ENCODE measurements around the gene FUOM.
A peak's percentile ranks its signal among the peaks of the same experiment; 100 is the strongest.

Gene FUOM

GRCh38 chr10:133349577-133350011 is 8.2 kb downstream of the FUOM start:
- DNase-seq: no peak

DNA sequence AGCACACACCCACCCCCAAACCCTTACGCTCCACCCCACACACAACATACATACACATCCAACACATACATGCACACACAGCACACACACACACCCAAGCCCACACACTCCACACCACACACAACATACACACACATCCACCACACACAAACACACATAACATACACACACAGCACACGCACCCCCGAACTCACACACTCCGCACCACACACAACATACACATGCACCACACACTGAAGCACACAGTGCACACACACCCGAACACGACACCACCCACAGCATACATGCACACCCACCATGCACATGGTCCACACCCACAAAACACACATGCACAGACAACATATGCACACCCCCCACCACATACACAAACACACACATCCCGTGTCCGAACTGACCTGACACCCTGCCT is 8.7 kb downstream of the FUOM start:
- DNase-seq: no peak

DNA sequence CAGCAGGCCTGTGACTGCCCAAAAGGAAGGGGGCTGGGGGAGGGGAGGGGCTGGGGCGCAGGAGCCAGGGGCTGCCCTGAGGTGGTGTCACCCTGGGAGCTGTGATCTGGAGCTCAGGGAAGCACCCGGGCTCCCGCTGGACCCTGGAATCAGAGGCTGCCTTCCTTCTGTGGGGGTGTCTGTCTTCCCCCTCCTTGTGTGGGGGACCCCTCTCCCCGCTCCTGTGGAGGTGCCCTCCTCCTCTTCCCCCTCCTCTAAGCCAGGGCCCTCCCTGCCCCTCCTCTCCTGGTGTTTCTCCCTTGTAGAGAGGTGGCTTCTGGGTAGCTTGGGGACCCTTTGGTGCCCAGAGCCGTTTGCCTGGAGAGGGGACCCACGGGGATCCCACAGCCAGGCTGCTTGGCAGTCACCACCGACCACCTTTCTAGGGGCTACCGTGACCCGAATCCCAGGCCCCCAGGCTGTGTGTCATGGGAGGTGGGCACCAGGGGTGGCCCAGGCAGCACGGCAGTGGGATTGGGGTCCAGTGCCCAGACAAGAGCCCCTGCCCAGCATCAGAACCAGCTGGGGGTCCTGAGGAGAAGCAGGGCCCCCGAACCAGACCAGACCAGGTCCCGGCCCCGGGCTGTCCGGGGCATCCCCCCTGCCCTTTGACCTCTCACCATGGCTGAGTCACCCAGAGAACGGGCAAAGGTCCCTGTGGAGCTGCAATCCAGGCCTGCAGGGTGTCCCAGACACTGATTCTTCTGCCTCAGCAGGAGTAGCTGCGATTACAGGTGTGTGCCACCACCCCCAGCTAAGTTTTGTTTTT is 9.9 kb downstream of the FUOM start:
- DNase-seq: no peak

DNA sequence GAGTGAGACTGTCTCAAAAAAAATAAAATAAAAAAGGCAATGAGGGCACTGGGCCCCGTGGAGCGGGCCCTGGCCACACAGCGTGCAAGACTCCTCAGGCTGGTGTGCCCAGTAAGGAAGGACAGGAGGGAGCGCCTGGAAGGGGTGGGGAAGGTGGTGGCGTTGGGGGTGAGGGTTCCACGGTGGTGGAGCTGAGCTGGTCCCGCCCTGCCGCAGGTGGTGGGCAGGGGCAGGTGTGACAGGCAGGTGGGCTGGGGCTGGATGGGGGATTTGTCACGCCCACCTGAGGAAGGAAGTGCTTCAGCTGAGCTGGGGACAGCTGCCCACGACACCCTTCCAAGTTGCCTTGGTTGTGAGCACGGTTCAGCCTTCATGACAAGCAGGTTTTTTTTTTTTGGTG is 11.4 kb downstream of the FUOM start:
- DNase-seq: no peak

- no peak for DNase-seq
These were observed 13.6 kb downstream of the FUOM start for GRCh38 chr10:133344236-133344635.

DNA sequence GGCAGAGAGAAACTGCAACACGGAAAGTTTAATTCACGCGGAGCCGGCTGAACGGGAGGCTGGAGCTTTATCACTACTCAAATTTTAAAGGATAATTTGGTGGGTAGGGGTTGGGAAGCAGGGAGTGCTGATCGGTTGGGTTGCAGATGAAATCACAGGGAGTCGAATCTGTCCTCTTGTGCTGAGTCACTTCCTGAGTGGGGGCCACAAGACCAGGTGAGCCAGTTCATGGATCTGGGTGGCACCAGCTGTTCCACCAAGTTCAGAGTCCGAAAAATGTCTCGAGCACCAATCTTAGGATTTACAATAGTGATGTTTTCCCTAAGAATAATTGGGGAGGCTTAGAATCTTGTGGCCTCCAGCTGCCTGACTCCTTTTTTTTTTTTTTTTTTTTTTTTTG is 14.3 kb downstream of the FUOM start:
- DNase-seq: no peak

DNA sequence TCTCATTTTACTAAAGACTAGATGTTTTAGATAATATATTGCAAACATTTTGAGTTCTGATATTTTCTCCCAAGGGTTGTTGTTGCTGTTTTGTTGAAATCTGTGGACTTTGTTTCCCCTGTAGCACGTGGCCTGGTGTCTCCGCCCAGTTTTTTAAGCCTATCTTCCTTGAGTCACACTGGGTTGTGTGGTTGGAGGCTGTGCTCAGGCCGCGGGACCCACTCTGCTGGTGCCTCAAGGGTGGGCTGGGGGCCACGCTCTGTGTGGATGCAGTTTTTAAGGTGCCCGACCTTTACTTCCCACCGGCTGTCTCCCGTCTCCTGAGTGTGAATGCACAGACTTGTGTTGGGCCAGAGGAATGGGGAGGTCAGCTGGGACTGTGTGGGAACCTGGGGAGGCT is 14.9 kb downstream of the FUOM start:
- no peak for DNase-seq

- DNase-seq: no peak
These were observed 15.8 kb downstream of the FUOM start for GRCh38 chr10:133341983-133342382.

DNA sequence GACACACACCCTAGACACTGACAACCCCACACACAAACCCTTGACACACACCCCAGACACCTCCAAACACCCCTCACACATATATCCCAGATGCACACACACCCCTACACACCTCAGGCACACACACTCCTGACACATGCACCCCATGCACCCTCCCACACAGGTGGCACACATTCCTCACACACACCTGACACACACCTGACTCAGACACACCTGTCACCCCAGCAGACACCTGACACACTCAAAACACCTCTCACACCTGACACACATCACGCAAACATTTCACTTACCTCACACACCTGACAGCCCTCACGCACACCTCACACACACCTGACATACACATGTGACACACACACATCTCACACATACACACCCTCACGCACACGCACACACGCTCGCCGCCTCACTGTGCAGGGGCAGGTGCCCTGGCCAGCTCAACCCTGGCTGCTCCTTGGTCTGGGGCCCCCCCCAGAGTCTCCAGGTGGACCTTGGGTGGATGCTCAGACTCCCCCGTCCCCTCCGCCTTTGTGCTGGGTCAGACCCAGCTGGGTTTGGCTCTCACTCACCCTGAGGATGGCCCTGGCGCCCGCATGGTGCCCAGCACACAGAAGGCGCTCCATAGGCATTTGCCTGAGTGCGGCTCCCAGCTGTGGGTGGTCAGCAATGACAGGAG is 18.0 kb downstream of the FUOM start:
- DNase-seq: no peak

DNA sequence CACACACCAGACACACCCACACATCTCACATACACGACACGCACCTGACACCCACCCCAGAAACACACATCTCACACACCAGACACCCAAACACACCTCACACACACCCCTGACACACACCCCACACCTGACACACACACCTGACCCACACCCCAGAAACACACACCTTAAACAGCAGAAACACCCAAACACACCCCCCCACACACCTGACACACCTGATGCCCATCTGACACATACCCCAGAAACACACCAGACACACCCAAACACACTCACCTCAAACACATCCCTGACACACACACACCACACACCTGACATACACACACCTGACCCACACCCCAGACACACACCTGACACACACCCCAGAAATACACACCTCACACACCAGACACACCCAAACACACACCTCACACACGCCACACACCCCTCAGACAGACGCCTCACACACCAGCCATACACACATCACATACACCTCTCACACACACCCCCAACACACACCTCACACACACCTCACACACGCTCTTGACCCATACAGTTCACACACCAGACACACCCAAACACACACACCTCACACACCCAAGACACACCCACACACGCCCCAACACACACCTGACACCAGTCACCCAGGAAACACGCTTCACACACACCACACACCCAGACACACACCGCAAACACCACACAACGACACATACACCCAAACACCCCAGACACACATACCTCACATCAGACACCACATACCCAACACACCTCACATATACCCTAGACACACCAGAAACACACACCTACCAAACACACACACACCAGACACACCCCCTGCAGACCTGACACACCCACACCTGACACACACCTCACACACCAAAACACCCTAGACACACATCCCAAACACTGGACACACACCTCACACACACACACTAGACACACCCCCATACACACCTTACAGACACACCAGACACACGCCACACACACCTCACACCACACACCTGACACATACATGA is 19.4 kb downstream of the FUOM start:
- no peak for DNase-seq

GRCh38 chr10:133337370-133337725 is 20.5 kb downstream of the FUOM start:
- DNase-seq: no peak

DNA sequence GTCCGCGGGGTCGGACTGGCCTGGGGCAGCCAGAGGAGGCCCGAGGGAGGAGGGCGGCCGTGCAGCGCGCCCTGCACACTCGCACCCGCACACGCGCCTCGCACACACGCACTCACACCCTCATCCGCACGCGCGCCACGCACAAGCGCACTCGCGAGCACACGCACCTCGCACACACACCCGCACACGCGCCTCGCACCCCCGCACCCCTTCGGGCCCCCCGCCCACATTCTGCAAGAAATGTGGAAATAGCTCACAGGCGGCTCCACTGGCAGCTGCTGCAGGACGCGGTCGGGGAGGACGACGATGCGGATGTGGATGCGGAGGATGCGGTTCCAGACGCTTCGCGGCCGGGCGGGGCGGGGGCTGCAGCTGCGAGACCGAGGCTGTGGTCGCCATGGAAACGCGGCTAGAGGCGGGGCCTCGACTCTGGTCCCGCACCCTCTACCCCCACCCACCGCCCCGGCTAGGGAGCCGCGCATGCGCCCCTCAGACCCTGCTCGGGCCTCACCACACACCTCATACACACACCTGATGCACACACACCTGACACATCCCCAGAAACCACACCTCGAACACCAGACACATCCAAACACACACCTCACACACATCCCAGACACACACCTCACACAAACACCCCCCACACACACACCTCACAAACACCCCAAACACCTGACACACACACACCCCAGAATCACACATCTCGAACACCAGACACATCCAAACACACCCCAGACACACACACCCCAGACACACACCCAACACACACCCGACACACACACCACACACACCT is 21.0 kb downstream of the FUOM start, which contains the start of gene CALY:
TSS of gene CALY (minus strand) at position 320 of the 793 bp plus-strand sequence. CDS start 7,907 bp downstream, outside the sequence.
- no peak for DNase-seq

DNA sequence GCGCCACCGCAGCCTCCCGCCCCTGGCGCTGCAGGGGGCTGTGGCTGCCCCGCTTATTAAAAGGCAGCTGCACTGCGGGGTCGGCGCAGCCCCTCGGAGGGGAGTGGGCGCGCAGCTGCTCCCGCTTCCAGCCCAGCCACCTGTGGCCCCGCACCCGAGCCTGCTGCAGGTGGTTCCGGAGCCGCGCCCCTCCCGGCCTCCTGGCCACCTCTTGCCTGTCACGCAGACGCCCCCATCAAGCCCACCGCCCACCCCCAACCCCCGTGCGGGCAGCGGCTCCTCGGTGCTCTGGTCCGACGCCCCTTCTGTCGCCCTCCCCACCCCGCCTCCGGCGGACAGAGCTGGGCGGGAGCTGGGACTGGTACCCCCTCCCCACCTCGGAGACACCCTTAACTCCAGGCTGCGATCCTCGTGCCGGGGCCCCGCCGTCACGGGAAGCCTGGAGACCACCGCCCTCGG is 21.7 kb downstream of the FUOM start:
- no peak for DNase-seq

- peak; percentile 52 for DNase-seq
These were observed 22.3 kb downstream of the FUOM start for GRCh38 chr10:133335246-133336117.

- DNase-seq: no peak
These were observed 23.1 kb downstream of the FUOM start for GRCh38 chr10:133334503-133335245.

- no peak for DNase-seq
These were observed 24.7 kb downstream of the FUOM start for GRCh38 chr10:133332936-133333699.

DNA sequence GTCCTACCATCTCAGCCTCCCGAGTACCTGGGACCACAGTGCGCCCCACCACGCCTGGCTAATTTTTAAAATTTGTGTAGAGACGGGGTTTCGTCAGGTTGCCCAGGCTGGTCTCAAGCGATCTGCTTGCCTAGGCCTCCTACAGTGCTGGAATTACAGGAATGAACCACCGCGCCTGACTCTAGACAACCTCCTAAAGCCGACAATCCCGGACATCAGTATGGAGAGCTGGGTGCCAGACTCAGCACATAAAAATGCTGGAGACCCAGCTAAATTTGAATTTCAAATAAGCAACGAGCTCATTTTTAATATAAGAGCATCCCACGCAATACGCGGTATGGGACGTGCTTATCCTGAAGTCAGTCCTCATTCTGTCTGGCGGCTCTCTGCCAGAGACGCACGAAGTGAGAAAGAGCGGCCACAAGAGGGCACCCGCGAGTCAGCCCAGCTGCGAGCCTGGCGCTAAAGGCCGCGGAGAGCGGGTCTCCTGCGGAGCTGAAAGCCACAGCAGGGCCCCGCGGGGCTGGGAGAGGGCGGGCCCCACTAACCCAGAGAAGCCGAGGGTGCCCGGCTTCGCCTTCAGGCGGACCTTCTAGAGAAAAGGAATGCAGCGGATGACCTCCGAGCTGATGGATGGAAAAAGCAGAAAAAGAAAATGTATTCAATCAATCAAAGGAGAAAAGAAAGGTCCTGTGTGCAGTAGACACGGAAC is 28.2 kb downstream of the FUOM start:
- DNase-seq: peak; percentile 79

DNA sequence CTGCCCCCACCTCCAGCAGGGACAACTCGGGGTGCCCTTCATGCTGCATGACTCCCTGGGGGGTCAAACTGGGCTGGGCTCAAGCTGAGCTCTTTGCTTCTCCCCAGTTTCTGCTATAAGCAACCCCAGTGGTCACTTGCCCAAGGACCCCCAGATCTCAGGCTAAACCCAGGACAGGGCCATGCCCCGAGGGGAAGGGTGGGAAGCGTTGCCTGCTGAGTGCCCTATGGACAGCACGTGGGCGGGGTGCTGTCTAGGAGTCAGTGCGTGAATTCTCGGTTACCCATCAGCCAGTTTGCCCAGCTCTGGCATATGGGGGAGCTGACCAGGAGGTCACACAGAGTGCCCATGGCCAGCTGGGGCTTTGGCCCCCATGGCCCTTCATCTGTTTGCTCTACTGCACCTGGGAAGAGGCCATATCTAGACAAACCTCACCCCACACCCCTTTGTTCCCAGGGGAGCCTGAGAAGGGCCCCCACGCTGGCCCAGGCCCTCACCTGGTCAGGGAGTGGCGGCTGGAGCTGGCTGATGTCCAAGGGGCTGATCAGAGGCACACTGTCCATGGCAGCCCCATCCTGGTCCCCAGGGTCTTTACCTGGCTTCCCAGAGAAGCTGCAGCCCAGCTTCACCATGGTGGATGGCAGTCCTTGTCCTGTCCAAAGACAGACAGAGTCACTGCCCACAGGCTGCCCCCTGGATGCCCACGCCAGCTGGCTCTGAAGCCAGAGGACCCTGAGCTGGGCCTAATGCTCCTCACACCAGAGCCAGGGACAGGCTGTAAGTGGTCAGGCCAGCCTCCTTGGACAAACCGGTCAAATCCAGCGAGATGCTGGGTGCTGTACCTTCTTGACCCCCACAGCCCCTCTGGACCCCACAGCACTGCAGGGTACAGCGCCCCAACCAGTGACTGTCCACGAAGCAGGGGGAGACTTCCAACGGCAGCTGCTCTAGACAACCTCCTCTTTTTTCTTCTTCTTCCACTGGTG is 29.2 kb downstream of the FUOM start:
- DNase-seq: no peak
